Spleen (tissue), 11 donors: Measurements from ENCODE around the gene ZNF333. TPM values are rescaled to one million over a fixed set of nuclear protein-coding genes. Genes with fewer than 3 reads are reported as not detected.
"Not testable (repeated sequence)": the region's sequence is repeated elsewhere in the genome, so short reads cannot be mapped to it uniquely, and the experiment has no call there.

ENCODE experiments used
- DNase-seq: peaks from one replicate; pipeline ENCODE4 v3.0.0-alpha.2; 2020
- H3K27ac ChIP-seq, 8 donors: fragments of 200-600 bp; sonication (generic) in 7 of 8; 1 replicate in 4 of 8; 2 replicates in 4 of 8; pipeline versions ENCODE4 v1.5.0 to v1.8.0; 2016 to 2021; ENCODE audit warnings: inconsistent platforms in 4 of 8, mild to moderate bottlenecking in 4 of 8, moderate library complexity in 1 of 8
- H3K27me3 ChIP-seq, 7 donors: fragments of 200-600 bp; sonication (generic) in 6 of 7; replicated peaks in 1 of 7; 1 replicate in 4 of 7; 2 replicates in 3 of 7; pipeline versions ENCODE4 v1.5.0 to v1.8.0; 2016 to 2021; ENCODE audit warnings: inconsistent platforms in 3 of 7, mild to moderate bottlenecking in 1 of 7
- H3K36me3 ChIP-seq, 6 donors: fragments of 200-600 bp; sonication (generic) in 5 of 6; 1 replicate in 4 of 6; 2 replicates in 2 of 6; pipeline versions ENCODE4 v1.5.0 to v1.8.0; 2016 to 2021; ENCODE audit warnings: inconsistent platforms in 2 of 6
- H3K4me1 ChIP-seq, 6 donors: fragments of 200-600 bp; sonication (generic) in 5 of 6; 1 replicate in 3 of 6; 2 replicates in 3 of 6; pipeline versions ENCODE4 v1.5.0 to v1.8.0; 2016 to 2021; ENCODE audit warnings: inconsistent platforms in 3 of 6
- H3K4me3 ChIP-seq, 8 donors: fragments of 200-600 bp; sonication (generic) in 7 of 8; 1 replicate in 4 of 8; 2 replicates in 4 of 8; pipeline versions ENCODE4 v1.5.0 to v1.8.0; 2016 to 2021; ENCODE audit warnings: inconsistent platforms in 4 of 8, mild to moderate bottlenecking in 4 of 8, moderate library complexity in 2 of 8
- H3K9me3 ChIP-seq, 8 donors: fragments of 200-600 bp; sonication (generic) in 7 of 8; 1 replicate in 4 of 8; 2 replicates in 4 of 8; pipeline versions ENCODE4 v1.5.0 to v1.8.0; 2016 to 2021; ENCODE audit warnings: inconsistent platforms in 4 of 8
- POLR2A ChIP-seq, 3 donors: fragments of 450-650 bp; IDR thresholded peaks; one replicate each; pipeline ENCODE4 v1.5.1; 2017; ENCODE audit warnings: antibody characterized with exemption in 3 of 3, mild to moderate bottlenecking in 1 of 3
- POLR2AphosphoS5 ChIP-seq, 3 donors: sonication (generic); formaldehyde crosslinking; IDR thresholded peaks; one replicate each; pipeline ENCODE4 v1.5.1; 2017; ENCODE audit warnings: antibody characterized with exemption in 3 of 3
- WGBS, 5 donors: extraction: QIAGEN DNeasy Blood & Tissue Kit in 3 of 5; methylation state at CpG; one replicate each; pipeline versions ENCODE4 v1.1.5 to v1.1.7; 2013 to 2018; 5-methylcytosine and 5-hydroxymethylcytosine counted together
- intact Hi-C: fragments of 100-400 bp; cut with DNase I; formaldehyde crosslinking; loops from one replicate; pipeline ENCODE4 v1.15.0; 2023; ENCODE audit warnings: low total_unique reads
- polyA plus RNA-seq, 3 donors: library from polyadenylated mRNA; stranded (reverse); fragments of 200-250 nt; gene quantifications; one replicate each; pipeline ENCODE4 v1.2.1, GENCODE V29; 2013
- total RNA-seq, 7 donors: library from RNA; depleted of rRNA in 3 of 7; stranded (reverse); fragments of >200 nt in 3 of 7; fragmentation: NEBNext Ultra II Directional in 4 of 7; extraction: Animal tissue kit (Norgen Biotek cat#: 25700) in 4 of 7; gene quantifications; one replicate each; pipeline versions ENCODE4 v1.1.0 to v1.2.1, GENCODE V29; 2016 to 2021
- TF ChIP-seq, protein P1 (sequence below), 11 experiments: fragments of 200-600 bp in 7 of 11; fragments of 450-650 bp in 4 of 11; sonication (generic) in 4 of 11; IDR thresholded peaks in 8 of 11; conservative IDR thresholded peaks in 3 of 11; 1 replicate in 7 of 11; 2 replicates in 4 of 11; pipeline versions ENCODE4 v1.4.0 to v1.8.0; 2016 to 2021; ENCODE audit warnings: antibody characterized with exemption in 11 of 11, inconsistent platforms in 4 of 11, mild to moderate bottlenecking in 1 of 11
- donor health status: healthy with polysubstance abuse.
- donor health status: DM: no; HTN: no; CAD: no; lungs with moderate emphysema.
- donor health status: DM: no; HTN: no; CAD: no.
- donor health status: Bipolar disorder and iron deficiency.
- donor health status: healthy.
- donor health status: DM: no; HTN: no; CAD: no.
- donor health status: DM: yes; HTN: yes; CAD: no.

The ZNF333 gene
- total and polyA plus RNA-seq, 10 donors = 7.7 to 43.5 (median 30.8) TPM

DNA sequence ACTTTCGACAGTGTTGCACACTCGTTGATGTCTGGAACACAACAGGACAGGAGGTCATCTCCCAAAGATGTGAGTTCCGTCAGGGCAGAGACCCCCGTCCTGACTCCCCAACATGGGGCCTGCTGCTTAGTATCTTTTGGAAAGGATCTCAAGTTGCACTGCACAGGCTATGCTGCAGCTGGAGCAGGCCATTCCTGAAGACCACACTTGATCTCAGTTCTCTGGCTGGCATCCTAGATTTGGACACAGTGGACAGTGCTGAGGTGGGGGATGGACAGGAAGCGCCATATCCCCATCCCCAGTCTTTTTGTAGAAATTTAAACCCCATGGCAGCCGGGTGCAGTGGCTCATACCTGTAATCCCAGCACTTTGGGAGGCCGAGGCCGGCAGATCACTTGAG lies 82.6 kb downstream of the ZNF333 start:
- WGBS, 5 donors = 79 to 92% (median 85%) methylated on average over 6 to 8 of the region's 8 CpGs
- H3K36me3 ChIP-seq = peaks cover 0 to 65% (median 5%) of the 10 kb centered on the region in 6 donors
- H3K27me3 ChIP-seq = peaks cover 0 to 36% (median 5%) of the 10 kb centered on the region in 7 donors
- DNase-seq = no peak
- no peak overlapping the region for H3K4me3 ChIP-seq
- intact Hi-C loops = no loop called here
- H3K27ac ChIP-seq = no peak overlapping the region
- H3K4me1 ChIP-seq = peaks cover 0 to 55% (median 10%) of the 10 kb centered on the region in 6 donors
- TF ChIP-seq POLR2AphosphoS5 (IDR thresholded peaks at IDR 0.05) (no peak), POLR2A (IDR thresholded peaks at IDR 0.05) (no peak)
- TF ChIP-seq, protein P1, sequence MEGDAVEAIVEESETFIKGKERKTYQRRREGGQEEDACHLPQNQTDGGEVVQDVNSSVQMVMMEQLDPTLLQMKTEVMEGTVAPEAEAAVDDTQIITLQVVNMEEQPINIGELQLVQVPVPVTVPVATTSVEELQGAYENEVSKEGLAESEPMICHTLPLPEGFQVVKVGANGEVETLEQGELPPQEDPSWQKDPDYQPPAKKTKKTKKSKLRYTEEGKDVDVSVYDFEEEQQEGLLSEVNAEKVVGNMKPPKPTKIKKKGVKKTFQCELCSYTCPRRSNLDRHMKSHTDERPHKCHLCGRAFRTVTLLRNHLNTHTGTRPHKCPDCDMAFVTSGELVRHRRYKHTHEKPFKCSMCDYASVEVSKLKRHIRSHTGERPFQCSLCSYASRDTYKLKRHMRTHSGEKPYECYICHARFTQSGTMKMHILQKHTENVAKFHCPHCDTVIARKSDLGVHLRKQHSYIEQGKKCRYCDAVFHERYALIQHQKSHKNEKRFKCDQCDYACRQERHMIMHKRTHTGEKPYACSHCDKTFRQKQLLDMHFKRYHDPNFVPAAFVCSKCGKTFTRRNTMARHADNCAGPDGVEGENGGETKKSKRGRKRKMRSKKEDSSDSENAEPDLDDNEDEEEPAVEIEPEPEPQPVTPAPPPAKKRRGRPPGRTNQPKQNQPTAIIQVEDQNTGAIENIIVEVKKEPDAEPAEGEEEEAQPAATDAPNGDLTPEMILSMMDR (IDR thresholded peaks at IDR 0.05 in 8 of 11, conservative IDR thresholded peaks at IDR 0.05 in 3 of 11) = no peak
- no peaks in the 10 kb centered on the region for H3K9me3 ChIP-seq

DNA sequence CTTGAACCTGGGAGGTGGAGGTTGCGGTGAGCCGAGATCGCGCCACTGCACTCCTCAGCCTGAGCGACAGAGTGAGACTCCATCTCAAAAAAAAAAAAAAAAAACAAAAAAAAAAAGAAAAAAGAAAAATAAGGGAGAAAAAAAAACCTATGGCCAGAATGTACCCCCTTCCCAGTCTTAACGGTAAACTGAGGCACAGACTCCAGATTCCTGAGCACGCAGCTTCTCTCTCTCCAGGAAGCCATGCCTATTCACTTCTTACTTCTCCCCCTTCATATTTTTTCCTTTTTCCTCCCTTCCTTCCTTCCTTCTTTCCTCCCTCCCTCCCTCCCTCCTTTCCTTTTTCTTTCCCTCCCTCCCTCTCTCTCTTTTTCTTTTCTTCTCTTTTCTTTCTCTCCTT lies 83.1 kb downstream of the ZNF333 start:
- WGBS, 5 donors = 90 to 97% (median 91%) methylated on average over 7 of the region's 7 CpGs
- Histone ChIP-seq H3K4me3 (no peak overlapping the region), H3K4me1 (peaks cover 0 to 56% (median 10%) of the 10 kb centered on the region in 6 donors), H3K27me3 (peaks cover 0 to 37% (median 5%) of the 10 kb centered on the region in 7 donors), H3K27ac (no peak overlapping the region), H3K9me3 (no peaks in the 10 kb centered on the region), H3K36me3 (peaks cover 0 to 60% (median 5%) of the 10 kb centered on the region in 6 donors)
- DNase-seq = no peak
- intact Hi-C loops = no loop called here
- TF ChIP-seq POLR2AphosphoS5 (IDR thresholded peaks at IDR 0.05) (no peak), POLR2A (IDR thresholded peaks at IDR 0.05) (no peak)
- TF ChIP-seq, protein P1 (IDR thresholded peaks at IDR 0.05 in 8 of 11, conservative IDR thresholded peaks at IDR 0.05 in 3 of 11) = no peak

DNA sequence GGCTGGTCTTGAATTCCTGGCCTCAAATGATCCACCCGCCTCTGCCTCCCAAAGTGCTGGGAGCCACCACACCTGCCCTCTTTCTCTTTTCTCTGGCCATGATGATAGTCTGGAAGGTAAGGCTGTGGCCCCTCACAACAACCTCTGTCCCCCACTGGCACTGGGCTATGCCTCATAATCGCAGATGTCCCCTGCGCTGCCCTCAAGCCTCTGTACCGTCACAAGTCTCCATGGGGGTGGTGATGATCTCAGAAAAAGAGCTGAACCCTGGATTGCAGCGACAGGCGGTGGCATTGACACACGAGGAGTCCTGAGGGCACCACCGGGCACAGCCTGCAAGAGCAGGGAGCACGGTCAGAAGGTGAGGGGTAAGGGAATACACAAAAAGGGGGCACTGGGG lies 83.9 kb downstream of the ZNF333 start:
- H3K4me3 ChIP-seq, H3K9me3 ChIP-seq, H3K27ac ChIP-seq, intact Hi-C loops: not testable (repeated sequence)
- H3K36me3 ChIP-seq = peaks cover 0 to 52% (median 3%) of the 10 kb centered on the region in 6 donors
- WGBS, 5 donors = 80 to 92% (median 82%) methylated on average over 7 to 9 of the region's 9 CpGs
- peak; percentile 40 for DNase-seq
- peaks cover 0 to 59% (median 10%) of the 10 kb centered on the region in 6 donors for H3K4me1 ChIP-seq
- H3K27me3 ChIP-seq = peaks cover 0 to 42% (median 5%) of the 10 kb centered on the region in 7 donors

DNA sequence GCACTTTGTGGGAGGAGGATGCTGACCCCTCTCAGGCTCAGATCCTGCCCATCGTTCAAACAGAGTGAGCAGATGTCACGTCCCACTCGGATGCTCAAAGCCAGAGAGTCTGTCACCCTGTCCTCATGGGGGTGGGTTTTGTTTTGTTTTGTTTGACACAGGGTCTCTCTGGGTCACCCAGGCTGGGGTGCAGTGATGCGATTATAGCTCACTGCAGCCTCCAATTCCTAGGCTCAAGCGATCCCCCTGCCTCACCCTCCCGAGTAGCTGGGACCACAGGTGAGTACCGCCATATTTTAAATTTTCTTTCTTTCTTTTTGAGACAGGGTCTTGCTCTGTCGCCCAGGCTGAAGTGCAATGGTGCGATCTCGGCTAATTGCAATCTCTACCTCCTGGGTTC lies 84.5 kb downstream of the ZNF333 start:
- 76 to 91% (median 83%) methylated on average over 10 of the region's 10 CpGs for WGBS, 5 donors

DNA sequence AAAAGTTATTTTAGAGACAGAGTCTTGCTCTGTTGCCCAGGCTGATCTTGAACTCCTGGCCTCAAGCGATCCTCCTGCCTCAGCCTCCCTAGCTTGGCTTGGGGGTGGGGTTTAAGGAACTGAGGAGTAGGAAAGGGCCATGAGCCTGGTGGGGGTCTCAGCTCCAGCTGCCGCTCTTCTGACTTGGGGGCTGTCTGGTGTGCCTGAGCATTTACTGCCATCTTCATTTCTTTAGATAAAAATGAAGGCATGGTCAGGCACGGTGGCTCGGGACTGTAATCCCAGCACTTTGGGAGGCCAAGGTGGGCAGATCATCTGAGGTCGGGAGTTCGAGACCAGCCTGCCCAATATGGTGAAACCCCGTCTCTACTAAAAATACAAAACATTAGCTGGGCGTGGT lies 85.5 kb downstream of the ZNF333 start:
- WGBS, 5 donors = 44 to 59% (median 45%) methylated on average over 8 of the region's 8 CpGs

More for the DNA sequence above, 84.5 kb downstream of the ZNF333 start:
- Histone ChIP-seq H3K4me3 (peak overlapping the region in 2 of 8 donors; percentile 53 to 73), H3K27ac (no peak overlapping the region), H3K27me3 (peaks cover 0 to 42% (median 5%) of the 10 kb centered on the region in 7 donors), H3K4me1 (peaks cover 0 to 59% (median 10%) of the 10 kb centered on the region in 6 donors), H3K36me3 (peaks cover 0 to 46% (median 3%) of the 10 kb centered on the region in 6 donors), H3K9me3 (no peaks in the 10 kb centered on the region)
- TF ChIP-seq POLR2A (IDR thresholded peaks at IDR 0.05) = no peak
- no peak for TF ChIP-seq POLR2AphosphoS5 (IDR thresholded peaks at IDR 0.05)
- TF ChIP-seq, protein P1 (IDR thresholded peaks at IDR 0.05 in 8 of 11, conservative IDR thresholded peaks at IDR 0.05 in 3 of 11) = no peak
- DNase-seq = peak; percentile 18
- intact Hi-C loops = no loop called here

More for the DNA sequence above, 85.5 kb downstream of the ZNF333 start:
- DNase-seq, intact Hi-C loops, H3K9me3 ChIP-seq: not testable (repeated sequence)
- peaks cover 0 to 52% (median 5%) of the 10 kb centered on the region in 7 donors for H3K27me3 ChIP-seq
- peaks cover 0 to 59% (median 10%) of the 10 kb centered on the region in 6 donors for H3K4me1 ChIP-seq
- peak overlapping the region; percentile 12 to 73 (median 48) for H3K4me3 ChIP-seq
- H3K36me3 ChIP-seq = peaks cover 0 to 36% (median 3%) of the 10 kb centered on the region in 6 donors
- H3K27ac ChIP-seq = peak overlapping the region in 3 of 8 donors; percentile 79 to 93 (median 84)
